NOMO-1 treated with dmso at 0.1 percent for 144 hours (cell line): ENCODE data around the gene RTEL1.

Experiments used
- DNase-seq: peaks from one replicate; lab custom pipeline; 2025; ENCODE audit not compliant: unreplicated experiment; lab: John Stamatoyannopoulos, UW

Gene RTEL1

DNA sequence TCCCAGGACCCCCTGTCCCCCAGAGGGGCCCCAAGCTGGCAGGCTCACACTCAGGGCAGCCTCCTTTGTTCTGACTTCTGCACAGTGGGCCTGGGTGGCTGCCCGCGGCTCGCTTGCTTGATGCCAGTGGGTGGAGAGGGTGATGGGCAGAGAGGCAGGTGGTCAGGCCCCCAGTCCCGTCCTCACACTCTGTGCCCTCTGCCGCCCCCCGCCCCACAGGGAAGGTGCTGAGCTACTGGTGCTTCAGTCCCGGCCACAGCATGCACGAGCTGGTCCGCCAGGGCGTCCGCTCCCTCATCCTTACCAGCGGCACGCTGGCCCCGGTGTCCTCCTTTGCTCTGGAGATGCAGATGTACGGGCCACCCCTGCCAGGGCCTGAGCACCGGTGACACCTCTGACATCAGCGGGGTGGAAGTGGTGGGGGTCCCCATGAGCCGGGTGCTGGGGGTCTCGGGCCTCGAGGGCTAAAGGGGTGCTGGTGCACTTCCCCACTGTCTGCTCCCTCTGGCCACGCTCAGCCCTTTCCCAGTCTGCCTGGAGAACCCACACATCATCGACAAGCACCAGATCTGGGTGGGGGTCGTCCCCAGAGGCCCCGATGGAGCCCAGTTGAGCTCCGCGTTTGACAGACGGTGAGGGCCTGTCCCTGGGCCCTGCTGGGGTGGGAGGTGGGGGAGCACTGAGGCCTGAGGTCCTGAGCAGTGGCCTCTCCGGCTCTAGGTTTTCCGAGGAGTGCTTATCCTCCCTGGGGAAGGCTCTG is 29.5 kb downstream of the RTEL1 start:
- no peak for DNase-seq

DNA sequence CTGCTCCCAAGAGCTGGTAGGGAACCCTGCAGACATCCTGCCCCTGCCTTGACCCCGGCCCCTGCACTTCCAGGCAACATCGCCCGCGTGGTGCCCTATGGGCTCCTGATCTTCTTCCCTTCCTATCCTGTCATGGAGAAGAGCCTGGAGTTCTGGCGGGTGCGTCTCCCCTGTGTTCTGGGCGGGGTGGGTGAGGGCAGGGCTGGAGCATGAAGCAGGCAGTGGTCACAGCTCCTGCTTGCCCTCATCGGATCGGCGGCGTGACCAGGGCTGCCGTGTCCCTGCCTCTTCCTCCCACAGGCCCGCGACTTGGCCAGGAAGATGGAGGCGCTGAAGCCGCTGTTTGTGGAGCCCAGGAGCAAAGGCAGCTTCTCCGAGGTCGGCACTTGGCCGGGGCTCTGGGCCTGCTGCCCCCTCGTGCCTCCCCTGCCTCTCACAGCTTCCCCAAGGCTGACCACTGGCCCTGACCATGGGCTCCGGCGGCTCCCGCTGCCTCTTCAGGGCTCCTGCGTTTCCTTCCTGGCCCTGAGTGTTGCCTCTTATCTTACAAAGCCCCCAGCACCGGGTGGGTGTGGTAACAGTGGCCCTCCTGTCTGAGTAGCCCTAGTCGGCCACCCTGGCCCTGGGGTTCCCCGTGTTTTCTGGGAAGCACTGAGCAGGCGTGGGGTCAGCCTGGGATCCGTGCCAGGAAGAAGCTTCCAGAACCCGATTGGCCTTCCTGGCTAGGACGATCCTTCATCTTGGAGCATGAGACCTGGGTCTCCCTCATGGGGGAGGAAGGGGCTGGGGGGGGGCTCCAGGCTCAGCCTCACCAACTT is 30.3 kb downstream of the RTEL1 start:
- no peak for DNase-seq

DNA sequence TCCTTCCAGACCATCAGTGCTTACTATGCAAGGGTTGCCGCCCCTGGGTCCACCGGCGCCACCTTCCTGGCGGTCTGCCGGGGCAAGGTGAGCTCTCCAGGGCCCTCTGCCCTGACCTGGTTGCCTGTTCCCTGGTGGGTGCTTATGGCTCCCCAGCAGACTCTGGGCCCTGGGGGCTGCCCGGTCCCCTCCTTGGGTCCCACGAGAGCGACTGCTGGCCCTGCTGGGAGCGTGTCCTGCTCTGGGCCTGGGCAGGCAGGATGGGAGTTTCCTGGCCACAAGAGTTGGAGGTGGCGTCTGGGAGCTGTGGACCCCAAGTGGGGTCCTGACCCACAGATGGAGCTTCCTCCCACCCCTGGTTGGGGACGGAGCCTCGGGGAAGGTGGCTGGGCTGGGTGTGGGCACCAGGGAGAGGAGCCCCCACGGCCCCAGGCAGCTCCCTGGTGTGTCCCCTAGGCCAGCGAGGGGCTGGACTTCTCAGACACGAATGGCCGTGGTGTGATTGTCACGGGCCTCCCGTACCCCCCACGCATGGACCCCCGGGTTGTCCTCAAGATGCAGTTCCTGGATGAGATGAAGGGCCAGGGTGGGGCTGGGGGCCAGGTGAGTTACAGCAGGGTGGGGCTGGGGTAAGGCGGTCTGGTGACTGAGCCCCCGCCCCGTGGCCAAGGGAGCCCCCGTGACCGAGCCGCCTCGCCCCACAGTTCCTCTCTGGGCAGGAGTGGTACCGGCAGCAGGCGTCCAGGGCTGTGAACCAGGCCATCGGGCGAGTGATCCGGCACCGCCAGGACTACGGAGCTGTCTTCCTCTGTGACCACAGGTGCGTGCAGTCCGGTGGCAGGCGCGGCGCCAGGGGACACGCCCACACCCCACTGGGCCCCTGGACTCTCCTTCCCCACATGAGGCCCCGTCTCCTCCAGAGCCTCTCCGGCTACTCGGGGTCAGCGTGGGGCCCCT is 31.2 kb downstream of the RTEL1 start:
- no peak for DNase-seq

DNA sequence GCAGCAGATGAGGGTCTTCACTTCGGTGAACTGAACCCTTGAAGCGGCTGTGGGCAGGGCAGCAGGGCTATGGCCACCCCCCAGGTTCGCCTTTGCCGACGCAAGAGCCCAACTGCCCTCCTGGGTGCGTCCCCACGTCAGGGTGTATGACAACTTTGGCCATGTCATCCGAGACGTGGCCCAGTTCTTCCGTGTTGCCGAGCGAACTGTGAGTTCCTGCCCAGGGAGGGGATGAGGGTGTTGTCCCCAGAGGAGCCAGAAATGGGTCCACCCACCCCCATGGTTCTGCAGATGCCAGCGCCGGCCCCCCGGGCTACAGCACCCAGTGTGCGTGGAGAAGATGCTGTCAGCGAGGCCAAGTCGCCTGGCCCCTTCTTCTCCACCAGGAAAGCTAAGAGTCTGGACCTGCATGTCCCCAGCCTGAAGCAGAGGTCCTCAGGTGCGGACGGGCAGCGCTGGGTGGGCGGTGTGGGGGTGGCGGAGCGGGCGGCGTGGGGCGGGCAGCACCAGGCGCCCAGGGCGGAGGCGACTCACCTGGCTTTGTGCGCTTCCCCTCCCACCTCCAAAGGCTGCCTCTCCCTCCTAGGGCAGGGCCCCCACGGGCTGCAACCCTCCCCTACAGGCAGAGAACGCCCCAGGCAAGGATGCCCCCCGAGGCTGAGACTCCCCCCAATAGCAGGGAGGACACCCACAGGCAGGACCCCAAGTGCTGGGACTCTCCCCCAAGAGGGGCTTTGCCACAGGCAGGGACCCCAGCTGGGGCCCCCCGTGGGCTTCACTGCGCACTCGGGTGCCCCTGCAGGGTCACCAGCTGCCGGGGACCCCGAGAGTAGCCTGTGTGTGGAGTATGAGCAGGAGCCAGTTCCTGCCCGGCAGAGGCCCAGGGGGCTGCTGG is 32.1 kb downstream of the RTEL1 start:
- DNase-seq = no peak

DNA sequence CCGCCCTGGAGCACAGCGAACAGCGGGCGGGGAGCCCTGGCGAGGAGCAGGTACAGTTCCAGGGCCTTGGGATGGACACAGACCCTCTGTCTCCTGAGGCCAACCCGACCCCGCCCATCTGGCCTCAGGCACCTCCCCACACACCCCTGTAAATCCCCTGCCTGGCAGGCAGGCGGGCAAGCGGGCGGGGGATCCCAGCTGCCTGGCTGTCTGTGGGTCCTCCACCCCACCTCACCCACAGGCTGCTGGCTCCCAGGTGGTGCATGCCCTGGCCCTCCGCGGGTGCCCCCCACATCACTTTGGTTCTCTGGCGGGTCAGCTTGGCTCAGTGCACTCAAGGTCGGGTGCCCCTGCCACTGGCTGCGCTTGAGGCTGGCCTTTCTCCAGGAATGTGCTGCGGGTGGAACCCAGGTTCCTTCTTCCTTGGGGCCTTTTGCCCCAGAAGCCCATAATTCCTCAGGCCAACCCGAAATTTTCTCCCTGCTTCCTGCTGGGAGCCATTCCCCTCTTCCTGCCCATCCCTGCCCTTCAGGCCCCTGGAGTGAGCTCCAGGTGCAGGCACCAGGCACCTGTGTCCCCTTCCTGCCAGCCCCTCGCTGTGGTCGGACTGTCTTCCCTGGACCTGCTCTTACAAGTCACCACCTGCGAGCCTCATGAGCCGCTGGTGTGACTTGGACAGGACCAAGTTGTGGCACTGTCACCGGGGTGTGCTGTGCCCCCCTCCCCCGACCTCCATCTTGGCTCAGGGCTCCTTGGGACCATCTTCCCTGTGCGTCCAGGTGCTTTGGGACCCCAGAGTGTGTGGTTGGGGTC is 33.0 kb downstream of the RTEL1 start:
- DNase-seq = no peak

DNA sequence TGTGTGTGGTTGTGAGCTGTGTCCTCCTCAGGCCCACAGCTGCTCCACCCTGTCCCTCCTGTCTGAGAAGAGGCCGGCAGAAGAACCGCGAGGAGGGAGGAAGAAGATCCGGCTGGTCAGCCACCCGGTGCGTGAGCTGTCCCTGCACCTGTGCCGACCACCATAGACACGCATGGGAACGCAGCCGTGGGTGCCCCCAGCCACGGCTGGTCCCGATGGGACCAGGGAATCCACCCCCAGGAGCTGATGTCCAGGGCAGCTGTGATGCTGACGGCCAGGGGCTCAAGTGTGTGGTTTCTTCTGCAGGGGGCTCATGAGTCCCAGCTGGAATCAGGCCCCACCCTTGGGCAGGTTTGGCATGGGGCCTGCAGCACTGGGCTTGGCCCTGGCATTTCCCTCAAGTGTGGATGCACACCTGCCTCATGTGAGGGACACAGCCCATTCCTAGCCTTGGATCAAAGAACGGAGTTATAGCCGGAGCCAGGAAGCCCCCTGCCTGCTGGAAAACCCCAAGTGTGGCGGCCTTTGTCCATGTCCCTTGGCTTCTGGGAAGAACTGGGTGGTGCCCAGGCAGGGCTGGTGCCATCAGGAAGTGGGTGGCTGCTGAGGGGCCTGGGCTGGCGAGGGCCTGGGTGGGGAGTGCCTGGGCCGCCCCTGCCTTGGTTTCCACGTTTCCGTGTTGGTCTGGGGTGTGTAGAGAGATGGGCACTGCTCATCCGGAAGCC is 33.8 kb downstream of the RTEL1 start:
- no peak for DNase-seq

DNA sequence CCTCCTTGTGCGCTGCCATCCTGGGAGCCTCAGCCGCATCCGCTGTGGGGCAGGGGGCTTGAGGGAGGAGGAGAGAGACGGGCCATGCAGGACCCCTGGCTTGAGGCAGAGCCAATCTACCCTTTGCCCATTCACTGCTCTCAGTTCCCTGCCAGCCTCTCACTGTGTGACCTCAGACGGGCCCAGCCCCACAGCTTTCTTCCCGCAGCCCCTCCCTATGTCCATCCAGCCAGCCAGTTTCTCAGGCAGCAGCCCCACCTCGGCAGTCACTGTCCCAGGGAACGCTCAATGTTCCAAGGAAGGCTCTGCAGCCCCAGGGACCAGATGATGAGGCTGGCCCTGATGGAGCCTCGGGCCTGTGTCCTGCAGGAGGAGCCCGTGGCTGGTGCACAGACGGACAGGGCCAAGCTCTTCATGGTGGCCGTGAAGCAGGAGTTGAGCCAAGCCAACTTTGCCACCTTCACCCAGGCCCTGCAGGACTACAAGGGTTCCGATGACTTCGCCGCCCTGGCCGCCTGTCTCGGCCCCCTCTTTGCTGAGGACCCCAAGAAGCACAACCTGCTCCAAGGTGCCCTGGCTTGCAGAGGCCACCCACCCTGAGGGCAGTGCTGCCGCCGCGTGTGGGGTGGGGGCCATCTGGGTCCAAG is 34.4 kb downstream of the RTEL1 start:
- no peak for DNase-seq

DNA sequence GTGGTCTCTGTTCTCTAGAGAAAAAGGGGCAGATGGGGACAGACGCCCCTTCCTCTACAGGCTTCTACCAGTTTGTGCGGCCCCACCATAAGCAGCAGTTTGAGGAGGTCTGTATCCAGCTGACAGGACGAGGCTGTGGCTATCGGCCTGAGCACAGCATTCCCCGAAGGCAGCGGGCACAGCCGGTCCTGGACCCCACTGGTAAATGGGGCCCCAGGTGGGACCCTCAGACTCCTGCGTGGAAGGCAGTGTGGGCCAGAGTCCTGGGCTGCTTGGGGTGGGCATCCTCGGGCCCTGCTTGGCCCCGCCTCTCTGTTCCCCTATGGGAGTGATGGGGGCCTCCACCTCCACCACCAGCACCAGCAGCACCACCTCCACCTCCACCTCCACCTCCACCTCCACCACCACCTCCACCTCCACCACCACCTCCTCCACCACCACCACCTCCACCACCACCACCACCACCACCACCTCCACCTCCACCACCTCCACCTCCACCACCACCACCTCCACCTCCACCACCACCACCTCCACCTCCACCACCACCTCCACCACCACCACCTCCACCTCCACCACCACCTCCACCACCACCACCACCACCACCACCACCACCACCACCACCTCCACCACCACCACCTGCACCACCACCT is 35.1 kb downstream of the RTEL1 start:
- no peak for DNase-seq

DNA sequence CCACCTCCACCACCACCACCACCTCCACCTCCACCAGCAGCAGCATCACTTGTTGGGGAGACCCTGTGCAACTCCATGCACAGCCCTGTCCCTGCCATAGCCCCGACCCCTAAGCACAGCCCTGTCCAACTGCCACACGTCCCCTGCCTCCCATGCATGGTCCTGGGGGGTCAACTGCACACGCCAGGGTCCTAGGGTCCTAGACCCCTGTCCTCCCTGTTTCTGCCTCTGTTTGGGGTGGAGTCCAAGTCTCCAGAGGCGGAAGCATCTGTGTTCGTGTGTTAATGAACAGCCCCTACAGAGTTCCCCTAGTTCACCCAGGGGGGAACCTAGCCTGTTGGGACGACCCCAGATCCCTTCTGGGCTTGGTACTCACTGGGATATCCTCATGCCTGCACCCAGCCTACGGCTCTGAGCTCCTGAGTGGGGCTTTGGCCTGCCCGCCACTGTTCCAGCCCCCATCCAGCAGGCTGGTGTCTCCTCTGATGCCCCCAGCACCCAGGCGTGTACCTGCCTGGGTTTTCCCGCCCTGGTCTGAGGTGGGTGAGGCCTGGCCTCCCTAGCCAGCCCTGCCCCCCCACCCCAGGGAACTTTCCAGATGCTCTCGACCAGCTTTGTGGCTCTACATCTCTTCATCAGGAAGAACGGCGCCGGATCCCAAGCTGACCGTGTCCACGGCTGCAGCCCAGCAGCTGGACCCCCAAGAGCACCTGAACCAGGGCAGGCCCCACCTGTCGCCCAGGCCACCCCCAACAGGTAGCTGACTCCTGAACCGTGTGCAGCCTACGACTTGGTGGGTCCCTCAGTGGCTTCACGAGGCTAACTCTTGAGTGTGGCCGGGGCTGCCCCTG is 35.8 kb downstream of the RTEL1 start:
- no peak for DNase-seq

DNA sequence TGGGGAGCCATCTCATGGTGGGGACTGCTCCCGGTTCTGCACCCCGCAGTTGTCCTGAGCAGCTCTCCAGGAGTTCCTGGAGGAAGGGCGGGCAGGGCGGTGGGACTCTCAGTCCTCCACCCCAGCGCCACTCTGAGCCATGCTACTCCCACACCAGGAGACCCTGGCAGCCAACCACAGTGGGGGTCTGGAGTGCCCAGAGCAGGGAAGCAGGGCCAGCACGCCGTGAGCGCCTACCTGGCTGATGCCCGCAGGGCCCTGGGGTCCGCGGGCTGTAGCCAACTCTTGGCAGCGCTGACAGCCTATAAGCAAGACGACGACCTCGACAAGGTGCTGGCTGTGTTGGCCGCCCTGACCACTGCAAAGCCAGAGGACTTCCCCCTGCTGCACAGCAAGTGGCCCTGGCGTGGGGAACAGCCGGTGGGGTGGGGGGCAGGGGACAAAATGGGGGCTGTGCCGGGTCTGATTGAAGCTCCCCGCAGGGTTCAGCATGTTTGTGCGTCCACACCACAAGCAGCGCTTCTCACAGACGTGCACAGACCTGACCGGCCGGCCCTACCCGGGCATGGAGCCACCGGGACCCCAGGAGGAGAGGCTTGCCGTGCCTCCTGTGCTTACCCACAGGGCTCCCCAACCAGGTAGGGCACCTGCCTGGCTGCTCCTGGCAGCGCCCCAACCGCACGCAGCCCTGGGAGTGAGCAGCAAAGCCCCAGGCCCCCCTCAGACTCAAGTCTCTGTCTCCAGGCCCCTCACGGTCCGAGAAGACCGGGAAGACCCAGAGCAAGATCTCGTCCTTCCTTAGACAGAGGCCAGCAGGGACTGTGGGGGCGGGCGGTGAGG is 36.7 kb downstream of the RTEL1 start:
- no peak for DNase-seq

DNA sequence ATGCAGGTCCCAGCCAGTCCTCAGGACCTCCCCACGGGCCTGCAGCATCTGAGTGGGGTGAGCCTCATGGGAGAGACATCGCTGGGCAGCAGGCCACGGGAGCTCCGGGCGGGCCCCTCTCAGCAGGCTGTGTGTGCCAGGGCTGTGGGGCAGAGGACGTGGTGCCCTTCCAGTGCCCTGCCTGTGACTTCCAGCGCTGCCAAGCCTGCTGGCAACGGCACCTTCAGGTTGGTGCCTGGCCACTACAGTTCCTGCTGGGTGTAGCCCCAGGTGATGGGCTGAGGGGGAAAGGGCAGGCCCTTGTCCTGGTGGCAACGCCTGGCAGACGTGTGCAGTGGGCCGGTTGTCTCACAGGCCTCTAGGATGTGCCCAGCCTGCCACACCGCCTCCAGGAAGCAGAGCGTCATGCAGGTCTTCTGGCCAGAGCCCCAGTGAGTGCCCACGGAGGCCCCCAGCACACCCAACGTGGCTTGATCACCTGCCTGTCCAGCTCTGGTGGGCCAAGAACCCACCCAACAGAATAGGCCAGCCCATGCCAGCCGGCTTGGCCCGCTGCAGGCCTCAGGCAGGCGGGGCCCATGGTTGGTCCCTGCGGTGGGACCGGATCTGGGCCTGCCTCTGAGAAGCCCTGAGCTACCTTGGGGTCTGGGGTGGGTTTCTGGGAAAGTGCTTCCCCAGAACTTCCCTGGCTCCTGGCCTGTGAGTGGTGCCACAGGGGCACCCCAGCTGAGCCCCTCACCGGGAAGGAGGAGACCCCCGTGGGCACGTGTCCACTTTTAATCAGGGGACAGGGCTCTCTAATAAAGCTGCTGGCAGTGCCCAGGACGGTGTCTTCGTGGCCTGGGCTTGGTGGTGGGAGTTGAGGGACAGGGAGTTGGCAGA is 37.6 kb downstream of the RTEL1 start:
- no peak for DNase-seq

DNA sequence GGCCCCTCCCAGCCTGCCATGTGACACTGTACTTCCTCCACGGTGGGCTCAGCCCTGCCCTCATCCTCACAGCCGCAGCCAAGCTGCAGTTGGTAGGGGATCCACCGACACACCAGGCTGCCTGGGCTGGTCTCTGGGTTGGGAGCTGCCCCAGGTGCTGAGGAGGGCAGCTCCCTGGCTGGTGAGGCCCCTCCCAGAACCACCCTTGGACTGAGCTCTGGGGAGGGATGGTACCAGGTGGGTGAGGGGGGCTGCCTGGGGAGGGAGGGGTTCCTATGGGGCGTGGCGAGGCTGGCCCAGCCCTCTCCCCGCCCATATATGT is 38.2 kb downstream of the RTEL1 start:
- no peak for DNase-seq

DNA sequence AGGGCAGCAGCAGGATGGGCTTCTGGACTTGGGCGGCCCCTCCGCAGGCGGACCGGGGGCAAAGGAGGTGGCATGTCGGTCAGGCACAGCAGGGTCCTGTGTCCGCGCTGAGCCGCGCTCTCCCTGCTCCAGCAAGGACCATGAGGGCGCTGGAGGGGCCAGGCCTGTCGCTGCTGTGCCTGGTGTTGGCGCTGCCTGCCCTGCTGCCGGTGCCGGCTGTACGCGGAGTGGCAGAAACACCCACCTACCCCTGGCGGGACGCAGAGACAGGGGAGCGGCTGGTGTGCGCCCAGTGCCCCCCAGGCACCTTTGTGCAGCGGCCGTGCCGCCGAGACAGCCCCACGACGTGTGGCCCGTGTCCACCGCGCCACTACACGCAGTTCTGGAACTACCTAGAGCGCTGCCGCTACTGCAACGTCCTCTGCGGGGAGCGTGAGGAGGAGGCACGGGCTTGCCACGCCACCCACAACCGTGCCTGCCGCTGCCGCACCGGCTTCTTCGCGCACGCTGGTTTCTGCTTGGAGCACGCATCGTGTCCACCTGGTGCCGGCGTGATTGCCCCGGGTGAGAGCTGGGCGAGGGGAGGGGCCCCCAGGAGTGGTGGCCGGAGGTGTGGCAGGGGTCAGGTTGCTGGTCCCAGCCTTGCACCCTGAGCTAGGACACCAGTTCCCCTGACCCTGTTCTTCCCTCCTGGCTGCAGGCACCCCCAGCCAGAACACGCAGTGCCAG is 38.7 kb downstream of the RTEL1 start, which contains the start of gene TNFRSF6B:
TSS of gene TNFRSF6B (plus strand) at position 25 of the 729 bp plus-strand sequence. CDS start at position 141, 116 bp downstream.
- no peak for DNase-seq

DNA sequence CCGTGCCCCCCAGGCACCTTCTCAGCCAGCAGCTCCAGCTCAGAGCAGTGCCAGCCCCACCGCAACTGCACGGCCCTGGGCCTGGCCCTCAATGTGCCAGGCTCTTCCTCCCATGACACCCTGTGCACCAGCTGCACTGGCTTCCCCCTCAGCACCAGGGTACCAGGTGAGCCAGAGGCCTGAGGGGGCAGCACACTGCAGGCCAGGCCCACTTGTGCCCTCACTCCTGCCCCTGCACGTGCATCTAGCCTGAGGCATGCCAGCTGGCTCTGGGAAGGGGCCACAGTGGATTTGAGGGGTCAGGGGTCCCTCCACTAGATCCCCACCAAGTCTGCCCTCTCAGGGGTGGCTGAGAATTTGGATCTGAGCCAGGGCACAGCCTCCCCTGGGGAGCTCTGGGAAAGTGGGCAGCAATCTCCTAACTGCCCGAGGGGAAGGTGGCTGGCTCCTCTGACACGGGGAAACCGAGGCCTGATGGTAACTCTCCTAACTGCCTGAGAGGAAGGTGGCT is 39.3 kb downstream of the RTEL1 start:
- DNase-seq = no peak
